ENCODE data around the gene THSD4.

THSD4 gene

DNA sequence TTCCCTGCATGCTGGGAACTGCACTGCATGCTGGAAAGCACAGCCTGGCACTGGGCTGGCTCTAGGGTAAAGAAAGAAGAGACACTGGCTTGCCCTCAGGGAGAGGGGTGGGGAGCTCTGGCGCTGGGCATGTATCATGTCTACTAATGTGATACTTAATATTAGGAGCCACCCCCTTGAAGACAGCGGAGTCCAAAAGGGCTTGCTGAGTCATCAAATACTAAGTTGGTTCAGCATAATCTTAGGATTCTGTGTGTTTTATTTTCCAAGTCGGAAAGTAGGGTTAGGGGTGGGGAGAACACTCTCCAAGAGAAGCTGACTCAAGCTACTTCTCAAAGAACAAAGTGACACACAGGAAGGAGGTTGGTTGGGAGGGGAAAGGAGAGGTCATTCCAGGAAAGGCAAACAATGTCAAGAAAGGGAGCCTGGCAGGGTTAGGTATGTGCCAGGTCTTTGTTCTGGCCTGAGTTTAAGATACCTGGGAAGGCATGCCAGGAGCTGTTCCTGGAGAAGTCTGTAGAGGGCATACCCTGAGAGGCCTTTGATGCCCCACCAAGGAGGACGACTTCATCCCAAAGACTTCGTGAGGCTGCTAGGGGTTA is 457.3 kb downstream of the THSD4 start:
- H3K27ac ChIP-seq, result peak overlapping the region; percentile 51

GRCh38 chr15:71573599-71573998 is 458.3 kb downstream of the THSD4 start:
- H3K27ac ChIP-seq, result no peak overlapping the region
- no peak for TF ChIP-seq ZFX (IDR thresholded peaks at IDR 0.05)
- TF ChIP-seq, protein P1, sequence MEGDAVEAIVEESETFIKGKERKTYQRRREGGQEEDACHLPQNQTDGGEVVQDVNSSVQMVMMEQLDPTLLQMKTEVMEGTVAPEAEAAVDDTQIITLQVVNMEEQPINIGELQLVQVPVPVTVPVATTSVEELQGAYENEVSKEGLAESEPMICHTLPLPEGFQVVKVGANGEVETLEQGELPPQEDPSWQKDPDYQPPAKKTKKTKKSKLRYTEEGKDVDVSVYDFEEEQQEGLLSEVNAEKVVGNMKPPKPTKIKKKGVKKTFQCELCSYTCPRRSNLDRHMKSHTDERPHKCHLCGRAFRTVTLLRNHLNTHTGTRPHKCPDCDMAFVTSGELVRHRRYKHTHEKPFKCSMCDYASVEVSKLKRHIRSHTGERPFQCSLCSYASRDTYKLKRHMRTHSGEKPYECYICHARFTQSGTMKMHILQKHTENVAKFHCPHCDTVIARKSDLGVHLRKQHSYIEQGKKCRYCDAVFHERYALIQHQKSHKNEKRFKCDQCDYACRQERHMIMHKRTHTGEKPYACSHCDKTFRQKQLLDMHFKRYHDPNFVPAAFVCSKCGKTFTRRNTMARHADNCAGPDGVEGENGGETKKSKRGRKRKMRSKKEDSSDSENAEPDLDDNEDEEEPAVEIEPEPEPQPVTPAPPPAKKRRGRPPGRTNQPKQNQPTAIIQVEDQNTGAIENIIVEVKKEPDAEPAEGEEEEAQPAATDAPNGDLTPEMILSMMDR (conservative IDR thresholded peaks at IDR 0.05), result no peak

More for the DNA sequence above, 457.3 kb downstream of the THSD4 start:
- TF ChIP-seq, protein P1 (conservative IDR thresholded peaks at IDR 0.05), result peak; percentile 69
- no peak for TF ChIP-seq ZFX (IDR thresholded peaks at IDR 0.05)

GRCh38 chr15:71575474-71576045 is 460.3 kb downstream of the THSD4 start:
- TF ChIP-seq ZFX (IDR thresholded peaks at IDR 0.05), result no peak
- TF ChIP-seq, protein P1 (conservative IDR thresholded peaks at IDR 0.05), result peak; percentile 91
- H3K27ac ChIP-seq, result no peak overlapping the region

DNA sequence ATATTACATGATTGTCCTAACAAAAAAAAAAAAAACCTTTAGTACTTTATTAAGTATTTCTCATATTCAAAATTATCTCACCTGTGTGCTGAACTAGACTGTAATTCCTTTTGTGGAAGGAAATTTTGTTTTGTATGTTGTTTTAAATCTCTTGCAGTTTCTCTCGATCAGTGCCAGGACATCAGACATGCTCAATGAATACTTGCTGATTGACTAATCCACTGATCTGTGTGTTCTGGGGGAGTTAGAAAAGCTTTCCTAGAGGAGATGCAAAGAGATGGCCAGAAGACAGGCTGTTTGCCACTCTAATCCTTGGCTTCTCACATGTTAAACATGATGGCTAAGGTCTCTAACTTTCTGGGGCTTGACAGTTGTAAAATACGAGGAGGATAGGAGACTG is 461.8 kb downstream of the THSD4 start:
- TF ChIP-seq ZFX (IDR thresholded peaks at IDR 0.05), result no peak
- TF ChIP-seq, protein P1 (conservative IDR thresholded peaks at IDR 0.05), result no peak
- no peak overlapping the region for H3K27ac ChIP-seq

DNA sequence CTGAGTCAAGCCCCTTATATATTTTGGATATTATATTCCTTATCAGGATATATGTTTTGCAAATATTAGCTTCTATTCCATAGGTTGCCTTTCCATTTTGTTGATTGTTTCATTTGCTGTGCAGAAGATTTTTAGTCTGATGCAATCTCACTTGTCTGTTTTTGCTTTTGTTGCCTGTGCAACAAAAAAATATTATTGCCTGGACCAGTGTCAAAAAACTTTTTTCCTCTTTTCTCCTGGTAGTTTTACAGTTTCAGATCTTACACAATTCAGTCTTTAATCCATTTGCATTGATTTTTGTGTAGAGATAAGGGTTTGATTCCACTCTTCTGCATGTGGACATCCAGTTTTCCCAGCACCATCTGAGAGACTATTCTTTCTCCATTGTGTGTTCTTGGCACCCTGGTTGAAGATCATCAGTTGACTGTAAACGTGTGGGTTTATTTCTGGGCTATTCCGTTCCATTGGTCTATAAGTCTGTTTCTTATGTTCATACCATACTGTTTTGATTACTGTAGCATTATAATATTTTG is 466.2 kb downstream of the THSD4 start:
- TF ChIP-seq, protein P1 (conservative IDR thresholded peaks at IDR 0.05), result no peak
- TF ChIP-seq ZFX (IDR thresholded peaks at IDR 0.05), result no peak
- no peak overlapping the region for H3K27ac ChIP-seq

- H3K27ac ChIP-seq, result no peak overlapping the region
- TF ChIP-seq, protein P1 (conservative IDR thresholded peaks at IDR 0.05), result no peak
- no peak for TF ChIP-seq ZFX (IDR thresholded peaks at IDR 0.05)
These were observed 469.9 kb downstream of the THSD4 start for GRCh38 chr15:71585159-71585558.

GRCh38 chr15:71586463-71586862 is 471.2 kb downstream of the THSD4 start:
- no peak for TF ChIP-seq ZFX (IDR thresholded peaks at IDR 0.05)
- TF ChIP-seq, protein P1 (conservative IDR thresholded peaks at IDR 0.05), result no peak

More at GRCh38 chr15:71586463-71586862, 471.2 kb downstream of the THSD4 start:
- no peak overlapping the region for H3K27ac ChIP-seq

Measured in C4-2B (cell line).